KOPT-K1 (cell line): ENCODE data around the gene DLGAP1.
"Not testable (repeated sequence)": the region's sequence is repeated elsewhere in the genome, so short reads cannot be mapped to it uniquely, and the experiment has no call there.

Experiments
- H3K27ac ChIP-seq: fragments of 200-600 bp; sonication (generic); 2 replicates; pipeline ENCODE4 v1.5.1; 2016; ENCODE audit warnings: antibody characterized with exemption, mild to moderate bottlenecking, low read depth, low read length; ENCODE audit not compliant: poor library complexity, severe bottlenecking
- H3K36me3 ChIP-seq: fragments of 200-600 bp; sonication (generic); 2 replicates; pipeline ENCODE4 v1.5.1; 2017; ENCODE audit warnings: antibody characterized with exemption, mild to moderate bottlenecking, low read length, moderate library complexity; ENCODE audit not compliant: insufficient read depth
- H3K9me3 ChIP-seq: fragments of 200-600 bp; sonication (generic); 2 replicates; pipeline ENCODE4 v1.5.1; 2017; ENCODE audit warnings: antibody characterized with exemption, low read length, mild to moderate bottlenecking; ENCODE audit not compliant: insufficient read depth, poor library complexity, severe bottlenecking

Gene DLGAP1

GRCh38 chr18:4026542-4026941, 428.6 kb downstream of the DLGAP1 start:
- H3K9me3 ChIP-seq, result no peaks in the 10 kb centered on the region
- H3K36me3 ChIP-seq, result no peaks in the 10 kb centered on the region
- no peak overlapping the region for H3K27ac ChIP-seq

- Histone ChIP-seq H3K36me3 (no peaks in the 10 kb centered on the region), H3K9me3 (no peaks in the 10 kb centered on the region), H3K27ac (no peak overlapping the region)
These were observed 430.4 kb downstream of the DLGAP1 start for GRCh38 chr18:4024702-4025101.

GRCh38 chr18:4022749-4023148, 432.4 kb downstream of the DLGAP1 start:
- H3K27ac ChIP-seq, H3K36me3 ChIP-seq, H3K9me3 ChIP-seq: not testable (repeated sequence)

GRCh38 chr18:4020026-4020425, 435.1 kb downstream of the DLGAP1 start:
- H3K27ac ChIP-seq, result no peak overlapping the region
- H3K36me3 ChIP-seq, result no peaks in the 10 kb centered on the region
- no peaks in the 10 kb centered on the region for H3K9me3 ChIP-seq

GRCh38 chr18:4017480-4017879, 437.6 kb downstream of the DLGAP1 start:
- no peak overlapping the region for H3K27ac ChIP-seq
- no peaks in the 10 kb centered on the region for H3K9me3 ChIP-seq
- H3K36me3 ChIP-seq, result no peaks in the 10 kb centered on the region

- Histone ChIP-seq H3K27ac (no peak overlapping the region), H3K36me3 (no peaks in the 10 kb centered on the region), H3K9me3 (no peaks in the 10 kb centered on the region)
These were observed 438.6 kb downstream of the DLGAP1 start for GRCh38 chr18:4016391-4017049.

GRCh38 chr18:4007846-4008245, 447.3 kb downstream of the DLGAP1 start:
- H3K9me3 ChIP-seq, result no peaks in the 10 kb centered on the region
- no peaks in the 10 kb centered on the region for H3K36me3 ChIP-seq
- no peak overlapping the region for H3K27ac ChIP-seq

- Histone ChIP-seq H3K9me3 (no peaks in the 10 kb centered on the region), H3K36me3 (no peaks in the 10 kb centered on the region), H3K27ac (no peak overlapping the region)
These were observed 450.8 kb downstream of the DLGAP1 start for GRCh38 chr18:4004183-4004829.

- no peaks in the 10 kb centered on the region for H3K36me3 ChIP-seq
- H3K27ac ChIP-seq, result no peak overlapping the region
- no peaks in the 10 kb centered on the region for H3K9me3 ChIP-seq
These were observed 456.3 kb downstream of the DLGAP1 start for GRCh38 chr18:3998698-3999333.

GRCh38 chr18:3995476-3996102, 459.5 kb downstream of the DLGAP1 start:
- Histone ChIP-seq H3K9me3 (no peaks in the 10 kb centered on the region), H3K36me3 (no peaks in the 10 kb centered on the region), H3K27ac (no peak overlapping the region)

- H3K36me3 ChIP-seq, result no peaks in the 10 kb centered on the region
These were observed 461.0 kb downstream of the DLGAP1 start for GRCh38 chr18:3993941-3994687.

GRCh38 chr18:3985664-3986063, 469.4 kb downstream of the DLGAP1 start:
- Histone ChIP-seq H3K27ac (no peak overlapping the region), H3K36me3 (no peaks in the 10 kb centered on the region), H3K9me3 (no peaks in the 10 kb centered on the region)

More at GRCh38 chr18:3993941-3994687, 461.0 kb downstream of the DLGAP1 start:
- no peak overlapping the region for H3K27ac ChIP-seq
- H3K9me3 ChIP-seq, result no peaks in the 10 kb centered on the region

GRCh38 chr18:3985020-3985419, 470.1 kb downstream of the DLGAP1 start:
- Histone ChIP-seq H3K27ac (no peak overlapping the region), H3K9me3 (no peaks in the 10 kb centered on the region), H3K36me3 (no peaks in the 10 kb centered on the region)

- H3K9me3 ChIP-seq, result no peaks in the 10 kb centered on the region
- H3K36me3 ChIP-seq, result no peaks in the 10 kb centered on the region
- H3K27ac ChIP-seq, result no peak overlapping the region
These were observed 470.8 kb downstream of the DLGAP1 start for GRCh38 chr18:3984163-3984757.
